A673 (cell line): ENCODE measurements around the gene PRG3. TPM values are rescaled to one million over a fixed set of nuclear protein-coding genes. Genes with fewer than 3 reads are reported as not detected.

Experiments used
- BruUV-seq: library from RNA; stranded (reverse); fragments of 400-500 nt; replicated peaks from 2 replicates; lab custom pipeline; 2021; lab: Mats Ljungman, UMichigan
- CTCF ChIA-PET: fragments of 300-600 bp; sonication (Branson Sonifier 250); formaldehyde crosslinking; loops from one replicate; lab custom pipeline; 2022; ENCODE audit warnings: antibody characterized with exemption; lab: Charles Lee
- POLR2A ChIA-PET: fragments of 300-600 bp; sonication (Branson Sonifier 250); formaldehyde crosslinking; loops from one replicate; lab custom pipeline; 2022; ENCODE audit warnings: antibody characterized with exemption; ENCODE audit not compliant: low non-redundant PET; lab: Charles Lee
- DNase-seq: peaks from one replicate; pipeline ENCODE4 v3.0.0-alpha.2; 2015; ENCODE audit warnings: low spot score
- H3K27ac ChIP-seq: fragments of 200-600 bp; sonication (generic); 2 replicates; pipeline ENCODE4 v1.5.1; 2016; ENCODE audit warnings: mixed run types, low read depth, mild to moderate bottlenecking, mixed read lengths, antibody characterized with exemption, low read length; ENCODE audit not compliant: poor library complexity, severe bottlenecking
- H3K27me3 ChIP-seq: fragments of 200-600 bp; sonication (generic); replicated peaks from 2 replicates; pipeline ENCODE4 v1.6.1; 2017; ENCODE audit warnings: mixed run types, low read depth, mild to moderate bottlenecking, mixed read lengths, antibody characterized with exemption, low read length; ENCODE audit not compliant: insufficient read depth, poor library complexity
- H3K36me3 ChIP-seq: fragments of 200-600 bp; sonication (generic); 2 replicates; pipeline ENCODE4 v1.6.1; 2016; ENCODE audit warnings: mixed run types, mild to moderate bottlenecking, mixed read lengths, antibody characterized with exemption, low read length; ENCODE audit not compliant: insufficient read depth, poor library complexity, severe bottlenecking
- H3K4me1 ChIP-seq: fragments of 200-600 bp; sonication (generic); 2 replicates; pipeline ENCODE4 v1.6.1; 2017; ENCODE audit warnings: mixed run types, mild to moderate bottlenecking, mixed read lengths, antibody characterized with exemption, low read length; ENCODE audit not compliant: insufficient read depth, poor library complexity, severe bottlenecking
- H3K4me3 ChIP-seq: fragments of 200-600 bp; sonication (generic); 2 replicates; pipeline ENCODE4 v1.5.1; 2016; ENCODE audit warnings: low read depth, mixed run types, mild to moderate bottlenecking, mixed read lengths, low read length; ENCODE audit not compliant: poor library complexity, severe bottlenecking
- H3K9me3 ChIP-seq: fragments of 200-600 bp; sonication (generic); 2 replicates; pipeline ENCODE4 v1.6.1; 2016; ENCODE audit warnings: mixed run types, low read depth, mild to moderate bottlenecking, mixed read lengths, antibody characterized with exemption, low read length; ENCODE audit not compliant: poor library complexity, severe bottlenecking
- EZH2 ChIP-seq: fragments of 200-600 bp; sonication (generic); IDR thresholded peaks from 2 replicates; pipeline ENCODE4 v1.6.1; 2017; ENCODE audit warnings: borderline replicate concordance, low read depth, mild to moderate bottlenecking, mixed read lengths, antibody characterized with exemption, low read length; ENCODE audit not compliant: poor library complexity, severe bottlenecking
- intact Hi-C: fragments of 100-400 bp; cut with micrococcal nuclease; formaldehyde crosslinking; loops from one replicate; pipeline ENCODE4 v1.10.0; 2022; ENCODE audit not compliant: unreplicated experiment
- total RNA-seq: library from RNA; stranded (reverse); gene quantifications from 2 replicates; pipeline ENCODE4 v1.2.3, GENCODE V29; 2021
- TF ChIP-seq, protein P1 (sequence below): fragments of 300-800, 200-600 bp; sonication (generic); conservative IDR thresholded peaks from 2 replicates; pipeline ENCODE4 v1.5.1; 2017; ENCODE audit warnings: low read depth, mild to moderate bottlenecking, antibody characterized with exemption, low read length, moderate library complexity, mixed read lengths

PRG3 gene
- total RNA-seq, 1 experiment from 2014 or later, result not detected

- no TSS peak for BruUV-seq
Observed at GRCh38 chr11:57391539-57391938, 10.6 kb upstream of the PRG3 start.

GRCh38 chr11:57391111-57391510 lies 10.2 kb upstream of the PRG3 start:
- Histone ChIP-seq H3K27ac (no peak overlapping the region), H3K9me3 (no peaks in the 10 kb centered on the region), H3K4me1 (no peaks in the 10 kb centered on the region), H3K27me3 (peaks cover 21% of the 10 kb centered on the region), H3K36me3 (no peaks in the 10 kb centered on the region), H3K4me3 (no peak overlapping the region)
- ChIA-PET POLR2A (no interaction called here), CTCF (no interaction called here)
- intact Hi-C loops, result no loop called here
- no peak for DNase-seq
- no peak for TF ChIP-seq EZH2
- TF ChIP-seq, protein P1, sequence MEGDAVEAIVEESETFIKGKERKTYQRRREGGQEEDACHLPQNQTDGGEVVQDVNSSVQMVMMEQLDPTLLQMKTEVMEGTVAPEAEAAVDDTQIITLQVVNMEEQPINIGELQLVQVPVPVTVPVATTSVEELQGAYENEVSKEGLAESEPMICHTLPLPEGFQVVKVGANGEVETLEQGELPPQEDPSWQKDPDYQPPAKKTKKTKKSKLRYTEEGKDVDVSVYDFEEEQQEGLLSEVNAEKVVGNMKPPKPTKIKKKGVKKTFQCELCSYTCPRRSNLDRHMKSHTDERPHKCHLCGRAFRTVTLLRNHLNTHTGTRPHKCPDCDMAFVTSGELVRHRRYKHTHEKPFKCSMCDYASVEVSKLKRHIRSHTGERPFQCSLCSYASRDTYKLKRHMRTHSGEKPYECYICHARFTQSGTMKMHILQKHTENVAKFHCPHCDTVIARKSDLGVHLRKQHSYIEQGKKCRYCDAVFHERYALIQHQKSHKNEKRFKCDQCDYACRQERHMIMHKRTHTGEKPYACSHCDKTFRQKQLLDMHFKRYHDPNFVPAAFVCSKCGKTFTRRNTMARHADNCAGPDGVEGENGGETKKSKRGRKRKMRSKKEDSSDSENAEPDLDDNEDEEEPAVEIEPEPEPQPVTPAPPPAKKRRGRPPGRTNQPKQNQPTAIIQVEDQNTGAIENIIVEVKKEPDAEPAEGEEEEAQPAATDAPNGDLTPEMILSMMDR, result no peak
- no TSS peak for BruUV-seq

More at GRCh38 chr11:57391539-57391938, 10.6 kb upstream of the PRG3 start:
- ChIA-PET CTCF (no interaction called here), POLR2A (no interaction called here)
- Histone ChIP-seq H3K27ac (no peak overlapping the region), H3K4me1 (no peaks in the 10 kb centered on the region), H3K4me3 (no peak overlapping the region), H3K27me3 (peaks cover 19% of the 10 kb centered on the region), H3K9me3 (no peaks in the 10 kb centered on the region), H3K36me3 (no peaks in the 10 kb centered on the region)
- intact Hi-C loops, result no loop called here
- no peak for TF ChIP-seq EZH2
- TF ChIP-seq, protein P1, result no peak
- DNase-seq, result no peak

DNA sequence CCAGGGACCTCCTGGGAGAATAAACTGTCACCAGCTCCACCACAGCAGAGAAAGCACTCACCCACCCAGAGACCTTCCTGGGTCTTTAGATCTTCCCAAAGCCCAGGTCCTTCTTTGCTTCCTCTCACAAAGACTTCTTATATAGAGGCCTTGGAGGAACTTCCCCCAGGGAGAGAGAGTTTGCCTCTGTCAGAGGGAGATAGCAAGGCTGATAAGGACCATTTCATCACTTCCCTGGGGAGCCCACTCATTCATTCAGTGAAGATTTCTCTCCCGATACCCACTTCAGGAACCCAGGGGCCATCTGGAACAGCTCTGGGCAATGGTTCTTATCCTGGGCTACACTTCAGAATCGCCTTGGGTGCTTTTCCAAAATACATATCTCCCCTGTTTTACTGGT lies 9.6 kb upstream of the PRG3 start, which contains the start of gene PRG2:
PRG2 (minus strand) TSS at position 116 of the 400 bp plus-strand sequence. CDS start 706 bp downstream, outside the sequence.
- no TSS peak for BruUV-seq
- DNase-seq, result no peak
- intact Hi-C loops, result no loop called here
- Histone ChIP-seq H3K4me3 (no peak within 1 kb of the TSS), H3K27ac (no peak within 1 kb of the TSS), H3K9me3 (no peaks in the 10 kb centered on the region), H3K36me3 (no peaks in the 10 kb centered on the region), H3K4me1 (no peaks in the 10 kb centered on the region), H3K27me3 (peaks cover 27% of the 10 kb centered on the region)
- ChIA-PET CTCF (no interaction called here), POLR2A (no interaction called here)
- TF ChIP-seq, protein P1, result no peak
- TF ChIP-seq EZH2, result no peak
